22Rv1 (cell line): ENCODE data around the gene TFE3.

ENCODE experiments used
- ZFX ChIP-seq: fragments of 450-650 bp; IDR thresholded peaks from 2 replicates; pipeline ENCODE4 v1.6.1; 2017; ENCODE audit warnings: antibody characterized with exemption, borderline replicate concordance
- TF ChIP-seq, protein P1 (sequence below): fragments of 450-650 bp; IDR thresholded peaks from 2 replicates; pipeline ENCODE4 v1.5.1; 2017; ENCODE audit warnings: mild to moderate bottlenecking

DNA sequence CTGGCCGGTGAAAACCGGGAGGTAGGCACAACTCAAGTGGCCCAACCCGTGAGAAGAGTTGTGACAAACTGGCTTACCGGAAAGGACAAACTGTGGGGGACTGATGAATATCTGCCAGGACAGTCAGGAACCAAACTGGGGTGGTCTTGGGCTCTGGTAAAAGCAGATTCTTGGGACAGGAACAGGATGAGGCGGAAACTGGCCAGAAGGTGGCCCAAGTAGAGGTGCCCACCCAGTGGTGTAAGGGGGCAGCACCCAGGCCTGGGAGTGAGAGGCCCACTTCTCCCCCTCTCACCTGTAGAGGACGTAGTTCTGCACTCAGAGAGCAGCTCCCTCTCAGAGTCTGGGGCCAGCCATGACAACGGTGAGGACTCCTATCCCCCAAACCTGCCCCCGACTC is 21.6 kb upstream of the TFE3 start:
- TF ChIP-seq, protein P1, sequence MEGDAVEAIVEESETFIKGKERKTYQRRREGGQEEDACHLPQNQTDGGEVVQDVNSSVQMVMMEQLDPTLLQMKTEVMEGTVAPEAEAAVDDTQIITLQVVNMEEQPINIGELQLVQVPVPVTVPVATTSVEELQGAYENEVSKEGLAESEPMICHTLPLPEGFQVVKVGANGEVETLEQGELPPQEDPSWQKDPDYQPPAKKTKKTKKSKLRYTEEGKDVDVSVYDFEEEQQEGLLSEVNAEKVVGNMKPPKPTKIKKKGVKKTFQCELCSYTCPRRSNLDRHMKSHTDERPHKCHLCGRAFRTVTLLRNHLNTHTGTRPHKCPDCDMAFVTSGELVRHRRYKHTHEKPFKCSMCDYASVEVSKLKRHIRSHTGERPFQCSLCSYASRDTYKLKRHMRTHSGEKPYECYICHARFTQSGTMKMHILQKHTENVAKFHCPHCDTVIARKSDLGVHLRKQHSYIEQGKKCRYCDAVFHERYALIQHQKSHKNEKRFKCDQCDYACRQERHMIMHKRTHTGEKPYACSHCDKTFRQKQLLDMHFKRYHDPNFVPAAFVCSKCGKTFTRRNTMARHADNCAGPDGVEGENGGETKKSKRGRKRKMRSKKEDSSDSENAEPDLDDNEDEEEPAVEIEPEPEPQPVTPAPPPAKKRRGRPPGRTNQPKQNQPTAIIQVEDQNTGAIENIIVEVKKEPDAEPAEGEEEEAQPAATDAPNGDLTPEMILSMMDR, result no peak
- no peak for TF ChIP-seq ZFX
